ENCODE measurements around the gene FAM171A1. TPM values are rescaled to one million over a fixed set of nuclear protein-coding genes. Genes with fewer than 3 reads are reported as not detected.

Gene FAM171A1
- total RNA-seq, 1 experiment from 2014 or later = 26.3 TPM

DNA sequence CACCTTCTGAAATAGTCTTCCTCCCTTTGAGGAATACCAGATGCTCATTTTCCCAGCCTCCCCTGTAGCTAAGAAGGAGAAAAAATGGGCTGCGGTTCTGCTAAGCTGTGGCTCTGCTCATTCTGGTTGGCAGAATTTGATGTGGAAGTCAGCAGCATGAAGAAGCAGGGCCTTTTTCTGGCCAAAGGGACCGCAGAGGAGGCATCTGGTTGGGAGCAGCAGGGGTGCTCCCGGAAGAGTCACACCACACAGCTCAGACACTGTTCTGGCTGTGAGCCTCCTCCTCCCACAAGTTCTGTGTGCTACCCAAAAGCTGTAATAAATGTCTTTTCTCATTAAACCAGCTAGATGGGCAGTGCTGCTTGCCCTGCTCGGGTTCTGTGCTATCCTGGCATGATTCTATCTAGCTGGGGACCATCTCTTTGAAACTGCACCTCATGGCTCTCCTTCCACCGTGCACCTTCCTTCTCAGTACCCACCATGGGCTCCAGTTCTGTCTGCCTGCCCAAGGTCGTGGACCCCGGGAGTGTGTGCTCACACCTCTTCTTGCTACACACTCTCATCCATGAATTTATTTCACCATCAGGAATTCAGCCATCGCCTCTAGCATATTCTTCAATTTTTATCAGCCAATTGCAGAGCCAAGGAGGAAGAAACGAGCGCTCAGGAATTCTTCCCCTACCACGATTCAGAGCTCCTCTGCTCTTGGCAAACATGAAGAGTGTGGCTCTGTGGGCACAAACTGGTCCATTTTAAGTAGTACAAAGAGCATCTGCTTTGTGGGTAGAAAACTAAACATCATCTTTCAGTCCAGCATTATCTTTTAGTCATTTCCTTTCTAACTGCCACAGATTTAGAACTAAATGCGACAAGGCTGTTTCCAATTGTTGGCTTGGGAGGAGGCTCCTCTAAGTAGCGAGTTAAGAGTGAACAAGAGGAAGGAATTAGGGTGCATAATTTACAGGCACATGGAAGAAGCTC lies 76.9 kb downstream of the FAM171A1 start:
- no peak overlapping the region for H3K4me3 Mint-ChIP-seq (ENCODE audit: unreplicated experiment)
- H3K4me1 Mint-ChIP-seq (ENCODE audit: low read depth, unreplicated experiment) = no peaks in the 10 kb centered on the region
- no peaks in the 10 kb centered on the region for H3K9me3 Mint-ChIP-seq (ENCODE audit: unreplicated experiment)
- Histone ChIP-seq H3K36me3 (ENCODE audit: control insufficient read depth, insufficient read depth, low read length) (no peaks in the 10 kb centered on the region), H3K9me3 (no peaks in the 10 kb centered on the region), H3K27me3 (replicated peaks; ENCODE audit: control insufficient read depth, insufficient read depth, low read length) (no peaks in the 10 kb centered on the region), H3K4me1 (no peaks in the 10 kb centered on the region), H3K4me3 (ENCODE audit: low read depth, low read length) (no peak overlapping the region)
- no peaks in the 10 kb centered on the region for H3K36me3 Mint-ChIP-seq (ENCODE audit: insufficient read depth, unreplicated experiment)
- TF ChIP-seq, protein P1, sequence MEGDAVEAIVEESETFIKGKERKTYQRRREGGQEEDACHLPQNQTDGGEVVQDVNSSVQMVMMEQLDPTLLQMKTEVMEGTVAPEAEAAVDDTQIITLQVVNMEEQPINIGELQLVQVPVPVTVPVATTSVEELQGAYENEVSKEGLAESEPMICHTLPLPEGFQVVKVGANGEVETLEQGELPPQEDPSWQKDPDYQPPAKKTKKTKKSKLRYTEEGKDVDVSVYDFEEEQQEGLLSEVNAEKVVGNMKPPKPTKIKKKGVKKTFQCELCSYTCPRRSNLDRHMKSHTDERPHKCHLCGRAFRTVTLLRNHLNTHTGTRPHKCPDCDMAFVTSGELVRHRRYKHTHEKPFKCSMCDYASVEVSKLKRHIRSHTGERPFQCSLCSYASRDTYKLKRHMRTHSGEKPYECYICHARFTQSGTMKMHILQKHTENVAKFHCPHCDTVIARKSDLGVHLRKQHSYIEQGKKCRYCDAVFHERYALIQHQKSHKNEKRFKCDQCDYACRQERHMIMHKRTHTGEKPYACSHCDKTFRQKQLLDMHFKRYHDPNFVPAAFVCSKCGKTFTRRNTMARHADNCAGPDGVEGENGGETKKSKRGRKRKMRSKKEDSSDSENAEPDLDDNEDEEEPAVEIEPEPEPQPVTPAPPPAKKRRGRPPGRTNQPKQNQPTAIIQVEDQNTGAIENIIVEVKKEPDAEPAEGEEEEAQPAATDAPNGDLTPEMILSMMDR (IDR thresholded peaks at IDR 0.05; ENCODE audit: insufficient read depth in 1 of 2, low read depth in 1 of 2, low read length in 1 of 2, severe bottlenecking in 1 of 2, unreplicated experiment in 1 of 2) = no peak
- no TSS peak for BruUV-seq (replicated peaks)
- intact Hi-C loops (cut with micrococcal nuclease; ENCODE audit: unreplicated experiment) = no loop called here
- no peaks in the 10 kb centered on the region for H3K27me3 Mint-ChIP-seq (ENCODE audit: insufficient read depth, unreplicated experiment)
- H3K27ac Mint-ChIP-seq (ENCODE audit: unreplicated experiment) = no peak overlapping the region
- ChIA-PET POLR2A (no interaction called here), CTCF (no interaction called here)
- no peak for DNase-seq

DNA sequence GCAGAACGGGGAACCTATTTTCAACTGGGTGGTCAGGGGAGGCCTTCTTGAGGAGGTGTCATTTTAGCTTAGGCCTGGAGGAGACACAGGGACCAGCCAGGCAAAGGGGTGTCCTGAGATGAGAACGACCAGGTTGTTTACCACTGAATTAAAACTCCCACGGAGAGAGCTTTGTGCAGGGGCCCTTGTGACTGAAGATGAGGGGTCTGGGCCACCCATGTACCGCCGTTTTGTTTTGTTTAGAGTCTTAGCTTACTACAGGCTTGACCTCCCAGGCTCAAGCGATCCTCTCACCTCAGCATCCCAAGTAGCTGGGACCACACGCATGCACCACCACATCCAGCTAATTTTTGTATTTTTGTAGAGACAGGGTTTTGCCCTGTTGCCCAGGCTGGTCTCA lies 80.4 kb downstream of the FAM171A1 start:
- no peaks in the 10 kb centered on the region for H3K9me3 ChIP-seq
- CTCF ChIA-PET = interaction anchor here (0.6 kb wide), 1 partner anchor 457 kb away, joined by 3 read pairs; no protein-coding TSS in a partner anchor
- H3K4me3 ChIP-seq (ENCODE audit: low read depth, low read length) = no peak overlapping the region
- TF ChIP-seq, protein P1 (IDR thresholded peaks at IDR 0.05; ENCODE audit: insufficient read depth in 1 of 2, low read depth in 1 of 2, low read length in 1 of 2, severe bottlenecking in 1 of 2, unreplicated experiment in 1 of 2) = no peak
- BruUV-seq (replicated peaks) = no TSS peak
- intact Hi-C loops (cut with micrococcal nuclease; ENCODE audit: unreplicated experiment) = no loop called here
- H3K4me1 Mint-ChIP-seq (ENCODE audit: low read depth, unreplicated experiment) = no peaks in the 10 kb centered on the region
- H3K27me3 Mint-ChIP-seq (ENCODE audit: insufficient read depth, unreplicated experiment) = no peaks in the 10 kb centered on the region
- H3K36me3 Mint-ChIP-seq (ENCODE audit: insufficient read depth, unreplicated experiment) = no peaks in the 10 kb centered on the region
- no peaks in the 10 kb centered on the region for H3K36me3 ChIP-seq (ENCODE audit: control insufficient read depth, insufficient read depth, low read length)
- H3K27me3 ChIP-seq (replicated peaks; ENCODE audit: control insufficient read depth, insufficient read depth, low read length) = no peaks in the 10 kb centered on the region
- H3K9me3 Mint-ChIP-seq (ENCODE audit: unreplicated experiment) = no peaks in the 10 kb centered on the region
- POLR2A ChIA-PET = no interaction called here
- DNase-seq = no peak
- no peaks in the 10 kb centered on the region for H3K4me1 ChIP-seq
- H3K4me3 Mint-ChIP-seq (ENCODE audit: unreplicated experiment) = no peak overlapping the region
- no peak overlapping the region for H3K27ac Mint-ChIP-seq (ENCODE audit: unreplicated experiment)

DNA sequence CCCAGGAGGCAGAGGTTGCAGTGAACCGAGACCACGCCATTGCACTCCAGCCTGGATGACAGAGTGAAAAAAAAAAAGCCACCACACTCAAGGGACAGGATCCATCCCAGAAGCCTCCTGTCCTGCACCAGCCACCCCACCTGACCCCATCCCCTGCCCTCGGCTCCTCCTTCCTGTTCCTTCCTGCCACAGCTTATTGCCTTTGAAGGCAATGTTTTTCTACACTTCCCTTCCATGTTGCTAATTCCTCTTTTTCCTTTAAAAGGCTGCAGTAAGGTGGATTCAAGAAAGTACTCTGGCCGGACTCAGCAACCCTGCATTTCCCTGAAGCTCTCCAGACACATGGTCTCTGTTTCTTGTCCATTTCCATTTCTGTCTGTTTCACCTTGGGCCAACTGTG lies 80.9 kb downstream of the FAM171A1 start:
- no peaks in the 10 kb centered on the region for H3K27me3 ChIP-seq (replicated peaks; ENCODE audit: control insufficient read depth, insufficient read depth, low read length)
- H3K9me3 Mint-ChIP-seq (ENCODE audit: unreplicated experiment) = no peaks in the 10 kb centered on the region
- intact Hi-C loops (cut with micrococcal nuclease; ENCODE audit: unreplicated experiment) = no loop called here
- H3K4me3 Mint-ChIP-seq (ENCODE audit: unreplicated experiment) = no peak overlapping the region
- POLR2A ChIA-PET = no interaction called here
- TF ChIP-seq, protein P1 (IDR thresholded peaks at IDR 0.05; ENCODE audit: insufficient read depth in 1 of 2, low read depth in 1 of 2, low read length in 1 of 2, severe bottlenecking in 1 of 2, unreplicated experiment in 1 of 2) = no peak
- no TSS peak for BruUV-seq (replicated peaks)
- DNase-seq = no peak
- no peaks in the 10 kb centered on the region for H3K9me3 ChIP-seq
- no peak overlapping the region for H3K27ac Mint-ChIP-seq (ENCODE audit: unreplicated experiment)
- no peaks in the 10 kb centered on the region for H3K36me3 Mint-ChIP-seq (ENCODE audit: insufficient read depth, unreplicated experiment)
- CTCF ChIA-PET = interaction anchor here (0.6 kb wide), 1 partner anchor 536 kb away, joined by 4 read pairs; no protein-coding TSS in a partner anchor
- no peaks in the 10 kb centered on the region for H3K4me1 ChIP-seq
- H3K4me3 ChIP-seq (ENCODE audit: low read depth, low read length) = no peak overlapping the region
- H3K27me3 Mint-ChIP-seq (ENCODE audit: insufficient read depth, unreplicated experiment) = no peaks in the 10 kb centered on the region
- no peaks in the 10 kb centered on the region for H3K36me3 ChIP-seq (ENCODE audit: control insufficient read depth, insufficient read depth, low read length)
- H3K4me1 Mint-ChIP-seq (ENCODE audit: low read depth, unreplicated experiment) = no peaks in the 10 kb centered on the region
